Stimulated activated CD8-positive, alpha-beta memory T cell treated with anti-CD3 and anti-CD28 coated beads, Interleukin-12 subunit alpha, Interleukin-12 subunit beta, amount 100 ng/mL, for 24 hours (primary cell): ENCODE results near the gene CASZ1.
A peak's percentile ranks its signal among the peaks of the same experiment; 100 is the strongest.

Experiments used
- DNase-seq: peaks from one replicate; pipeline ENCODE4 v3.0.0-alpha.2; 2020; ENCODE audit errors: extremely low read depth

Gene CASZ1

GRCh38 chr1:10704368-10704882 is 92.0 kb downstream of the CASZ1 start:
- no peak for DNase-seq

GRCh38 chr1:10703702-10704101 is 92.7 kb downstream of the CASZ1 start:
- no peak for DNase-seq

- no peak for DNase-seq
Measured at GRCh38 chr1:10701145-10701544, 95.3 kb downstream of the CASZ1 start.

- no peak for DNase-seq
Measured at GRCh38 chr1:10699470-10699835, 97.0 kb downstream of the CASZ1 start.

GRCh38 chr1:10698726-10699469 is 97.5 kb downstream of the CASZ1 start:
- no peak for DNase-seq

- no peak for DNase-seq
Measured at GRCh38 chr1:10697621-10698160, 98.8 kb downstream of the CASZ1 start.

GRCh38 chr1:10696977-10697376 is 99.5 kb downstream of the CASZ1 start:
- DNase-seq, result no peak

- peak; percentile 53 for DNase-seq
Measured at GRCh38 chr1:10694633-10695627, 101.5 kb downstream of the CASZ1 start.

GRCh38 chr1:10694274-10694632 is 102.2 kb downstream of the CASZ1 start:
- DNase-seq, result no peak

- no peak for DNase-seq
Measured at GRCh38 chr1:10693497-10694273, 102.8 kb downstream of the CASZ1 start.

- DNase-seq, result no peak
Measured at GRCh38 chr1:10693152-10693496, 103.3 kb downstream of the CASZ1 start.

GRCh38 chr1:10692401-10693021 is 103.9 kb downstream of the CASZ1 start:
- DNase-seq, result no peak

GRCh38 chr1:10691740-10692125 is 104.7 kb downstream of the CASZ1 start:
- no peak for DNase-seq

GRCh38 chr1:10691075-10691739 is 105.2 kb downstream of the CASZ1 start:
- no peak for DNase-seq

GRCh38 chr1:10690484-10690883 is 106.0 kb downstream of the CASZ1 start:
- no peak for DNase-seq

- DNase-seq, result no peak
Measured at GRCh38 chr1:10688409-10688786, 108.0 kb downstream of the CASZ1 start.

- DNase-seq, result no peak
Measured at GRCh38 chr1:10687782-10688408, 108.6 kb downstream of the CASZ1 start.

- no peak for DNase-seq
Measured at GRCh38 chr1:10687251-10687651, 109.2 kb downstream of the CASZ1 start.

- no peak for DNase-seq
Measured at GRCh38 chr1:10686404-10687040, 109.9 kb downstream of the CASZ1 start.
